Measurements from ENCODE around the gene TMEM145.
"Not testable (repeated sequence)": the region's sequence is repeated elsewhere in the genome, so short reads cannot be mapped to it uniquely, and the experiment has no call there.

The TMEM145 gene

DNA sequence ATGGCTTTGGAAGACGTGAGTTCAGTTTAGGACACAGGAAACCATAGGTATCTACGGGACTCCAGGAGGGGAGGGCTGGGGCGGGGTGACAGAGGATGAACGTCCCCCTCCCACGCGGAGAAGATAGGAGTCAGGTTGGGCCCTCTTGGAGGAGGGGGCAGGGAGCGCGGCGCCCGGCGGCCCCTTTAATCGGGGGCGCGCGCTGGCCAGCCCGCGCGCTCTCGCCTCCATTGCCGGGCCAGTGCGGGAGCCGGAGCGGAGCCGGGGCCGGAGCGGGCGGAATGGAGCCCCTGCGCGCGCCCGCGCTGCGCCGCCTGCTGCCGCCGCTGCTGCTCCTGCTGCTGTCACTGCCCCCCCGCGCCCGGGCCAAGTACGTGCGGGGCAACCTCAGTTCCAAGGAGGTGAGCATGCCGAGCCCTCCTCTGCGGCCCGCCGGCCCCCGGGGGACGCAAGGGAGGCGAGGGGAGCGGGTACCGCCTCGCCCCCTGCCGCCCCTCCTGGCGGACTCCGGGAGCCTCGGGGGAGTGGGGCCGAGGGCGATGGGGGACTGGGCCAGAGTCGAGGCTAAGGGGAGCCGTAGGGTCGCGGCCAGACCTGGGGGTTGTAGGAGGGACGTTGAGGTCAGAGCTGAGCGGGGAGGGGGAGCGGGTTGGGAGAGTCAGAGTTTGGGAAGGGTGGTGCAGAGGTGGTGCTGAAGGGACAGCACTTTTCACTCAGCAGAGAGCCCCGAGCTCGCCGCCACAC is at the start of gene TMEM145:
Gene TMEM145 (plus strand): TSS at position 214 of the 744 bp plus-strand sequence. CDS start 68 bp downstream, at position 282.
- no peak for DNase-seq

DNA sequence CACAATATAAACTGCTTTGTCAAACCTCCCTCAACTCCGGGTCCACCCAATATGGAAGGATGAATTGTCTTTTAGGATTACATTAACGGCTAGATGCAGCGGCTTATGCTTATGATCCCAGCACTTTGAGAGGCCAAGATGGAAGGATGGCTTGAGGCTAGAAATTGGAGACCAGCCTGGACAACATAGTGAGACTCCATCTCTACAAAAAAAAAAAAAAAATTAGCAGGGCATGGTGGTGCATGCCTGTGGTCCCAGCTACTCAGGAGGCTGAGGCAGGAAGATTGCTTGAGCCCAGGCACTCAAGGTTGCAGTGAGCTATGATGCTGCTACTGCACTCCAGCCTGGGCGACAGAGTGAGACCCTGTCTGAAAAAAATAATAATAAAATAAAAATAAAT is 47.0 kb upstream of the TMEM145 start:
- DNase-seq = not testable (repeated sequence)

DNA sequence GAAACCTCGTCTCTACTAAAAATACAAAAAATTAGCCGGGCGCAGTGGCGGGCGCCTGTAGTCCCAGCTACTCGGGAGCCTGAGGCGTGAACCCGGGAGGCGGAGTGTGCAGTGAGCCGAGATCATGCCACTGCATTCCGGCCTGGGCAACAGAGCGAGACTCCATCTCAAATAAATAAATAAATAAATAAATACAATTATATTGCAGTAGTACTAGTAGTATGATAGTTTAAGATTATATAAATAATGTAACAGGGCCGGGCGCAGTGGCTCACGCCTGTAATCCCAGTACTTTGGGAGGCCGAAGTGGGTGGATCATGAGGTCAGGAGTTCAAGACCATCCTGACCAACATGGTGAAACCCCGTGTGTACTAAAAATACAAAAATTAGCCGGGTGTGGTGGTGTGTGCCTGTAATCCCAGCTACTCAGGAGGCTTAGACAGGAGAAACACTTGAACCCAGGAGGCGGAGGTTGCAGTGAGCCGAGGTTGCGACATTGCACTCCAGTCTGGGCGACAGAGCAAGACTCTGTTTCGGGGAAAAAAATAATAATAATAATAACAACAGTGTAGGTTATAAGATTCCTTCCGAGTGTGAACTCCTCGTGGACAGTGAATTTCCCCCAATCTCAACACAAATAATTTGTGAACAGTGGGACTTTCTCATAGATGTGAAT is 46.0 kb upstream of the TMEM145 start:
- DNase-seq = not testable (repeated sequence)

DNA sequence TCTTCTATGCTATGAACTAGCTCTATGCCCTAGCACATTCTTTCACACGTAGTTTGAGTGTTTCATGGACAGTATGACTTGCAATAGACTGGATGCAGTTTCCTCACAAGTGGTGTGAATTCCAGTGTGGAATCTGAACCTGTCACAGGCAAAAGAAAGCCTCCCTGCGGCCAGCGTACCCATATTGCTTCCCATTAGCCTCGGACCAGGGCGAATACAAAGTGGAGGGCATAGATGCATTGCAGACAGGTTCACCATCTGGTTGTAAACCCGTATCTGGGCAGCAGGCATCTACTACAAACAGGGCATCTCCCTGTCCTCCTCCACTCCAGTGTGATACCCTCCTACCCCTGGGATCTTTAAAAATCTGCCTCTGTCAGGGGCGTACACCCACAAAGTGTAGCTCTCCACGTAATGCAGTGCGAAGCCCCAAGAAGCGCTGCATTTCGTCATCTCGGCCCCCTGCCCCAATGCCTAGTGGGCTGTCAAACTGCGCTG is 45.4 kb upstream of the TMEM145 start:
- no peak for DNase-seq

DNA sequence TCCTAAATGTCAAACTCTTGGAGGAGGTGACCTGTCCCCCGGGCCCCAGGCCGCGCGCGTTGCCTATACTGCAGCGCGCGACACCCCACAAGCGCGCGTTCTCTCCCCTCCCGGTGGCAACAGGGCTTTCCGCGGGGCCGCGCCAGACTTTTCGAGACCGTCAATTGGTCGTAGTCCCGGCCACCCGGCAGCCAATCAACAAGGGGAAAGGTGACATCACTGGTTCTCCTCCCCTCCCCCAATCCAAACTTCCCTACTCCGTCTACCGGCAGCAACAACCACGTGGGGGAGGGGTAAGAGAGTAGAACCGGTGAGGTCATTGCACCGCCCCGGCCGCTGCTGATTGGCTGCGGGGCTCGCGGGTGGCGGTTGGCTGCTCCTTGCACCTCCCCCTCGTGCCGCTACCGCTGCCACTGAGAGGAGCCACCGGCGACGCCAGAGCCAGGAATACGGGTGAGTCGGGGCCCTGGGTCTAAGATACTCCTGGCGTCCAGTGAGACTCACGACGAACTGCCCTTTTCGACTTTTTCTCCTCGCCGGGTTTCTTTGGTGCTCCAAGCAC is 44.9 kb upstream of the TMEM145 start:
- DNase-seq = peak; percentile 97

DNA sequence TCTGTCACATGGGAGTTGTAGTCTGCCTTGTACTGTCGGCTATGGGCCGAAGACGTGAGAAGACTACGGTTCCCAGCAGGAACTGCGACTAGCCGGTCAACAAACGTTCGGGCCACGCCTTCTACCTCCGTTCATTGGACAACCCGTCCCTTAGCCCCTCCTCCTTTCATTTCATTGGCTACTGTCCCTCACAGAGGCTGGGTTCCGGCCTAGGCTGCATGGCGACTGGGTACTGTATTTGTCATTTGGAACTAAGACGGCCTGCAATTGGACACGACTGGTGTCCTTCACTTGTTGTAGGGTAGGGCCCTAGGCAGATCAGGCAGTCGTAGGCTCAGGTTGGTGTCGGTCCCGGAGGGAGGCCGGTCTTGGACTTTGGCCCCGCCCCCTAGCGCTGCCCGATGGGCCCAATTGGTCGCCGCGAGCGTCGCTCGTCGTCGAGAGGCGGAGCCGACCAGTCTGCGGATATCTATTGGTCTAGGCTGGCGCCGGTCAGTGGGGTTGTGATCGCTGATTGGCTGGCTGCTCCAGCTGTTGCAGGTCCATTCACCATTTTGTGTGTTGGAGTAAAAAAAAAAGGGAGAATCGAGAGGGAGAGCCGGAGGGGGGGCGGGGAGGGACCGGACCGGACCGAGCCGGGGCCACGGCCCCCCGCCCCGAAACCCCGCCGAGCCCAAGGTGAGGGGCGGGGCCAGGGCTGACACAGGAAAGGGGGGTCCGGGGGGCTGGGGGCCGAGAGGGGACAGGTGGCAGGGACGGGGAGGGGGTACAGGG is 44.2 kb upstream of the TMEM145 start, which contains the start of gene CIC:
Gene CIC (plus strand): TSS at position 549 of the 774 bp plus-strand sequence. CDS start 2,532 bp downstream, outside the sequence.
- peak; percentile 99 for DNase-seq

DNA sequence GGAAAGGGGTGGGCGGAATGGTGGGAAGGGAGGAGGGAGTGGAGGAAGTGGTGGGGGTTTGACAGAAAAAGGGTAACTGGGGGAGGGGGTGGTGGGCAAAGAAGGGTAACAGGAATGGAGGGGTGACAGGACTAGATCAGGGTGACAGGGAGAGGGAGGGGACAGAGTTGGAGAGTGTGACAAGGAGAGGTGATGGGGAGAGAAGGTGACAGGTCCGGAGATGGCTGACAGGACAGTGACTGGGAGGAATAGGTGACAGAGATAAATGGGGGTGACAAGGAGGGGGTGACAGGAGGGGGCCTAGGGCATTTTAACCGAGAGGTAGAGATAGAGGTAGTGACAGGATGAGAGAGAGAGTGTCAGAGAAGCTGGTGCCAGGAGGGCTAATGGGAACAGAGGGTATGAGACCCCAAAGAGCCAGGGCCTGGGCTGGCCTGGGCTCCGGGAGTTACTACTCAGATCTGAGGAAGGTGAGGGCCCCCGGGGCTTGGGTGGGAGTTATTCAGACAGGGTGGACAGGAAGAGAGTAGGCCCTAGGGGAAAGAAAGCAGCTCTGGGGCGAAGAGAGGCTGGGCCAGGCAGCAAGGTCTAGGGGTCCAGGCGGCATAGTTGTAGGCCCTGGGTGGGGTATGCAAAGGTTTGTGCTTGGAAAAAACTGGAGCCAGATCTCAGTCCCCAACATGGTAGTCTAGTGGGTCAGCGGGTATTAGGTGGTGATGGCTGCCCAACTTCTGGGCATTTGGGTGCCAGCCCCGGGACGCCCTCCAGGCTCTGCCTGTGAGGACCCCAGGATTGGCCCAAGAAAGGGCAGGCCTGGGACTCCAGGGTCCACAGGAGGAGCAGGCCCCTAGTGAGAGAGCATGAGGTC is 43.4 kb upstream of the TMEM145 start:
- no peak for DNase-seq

DNA sequence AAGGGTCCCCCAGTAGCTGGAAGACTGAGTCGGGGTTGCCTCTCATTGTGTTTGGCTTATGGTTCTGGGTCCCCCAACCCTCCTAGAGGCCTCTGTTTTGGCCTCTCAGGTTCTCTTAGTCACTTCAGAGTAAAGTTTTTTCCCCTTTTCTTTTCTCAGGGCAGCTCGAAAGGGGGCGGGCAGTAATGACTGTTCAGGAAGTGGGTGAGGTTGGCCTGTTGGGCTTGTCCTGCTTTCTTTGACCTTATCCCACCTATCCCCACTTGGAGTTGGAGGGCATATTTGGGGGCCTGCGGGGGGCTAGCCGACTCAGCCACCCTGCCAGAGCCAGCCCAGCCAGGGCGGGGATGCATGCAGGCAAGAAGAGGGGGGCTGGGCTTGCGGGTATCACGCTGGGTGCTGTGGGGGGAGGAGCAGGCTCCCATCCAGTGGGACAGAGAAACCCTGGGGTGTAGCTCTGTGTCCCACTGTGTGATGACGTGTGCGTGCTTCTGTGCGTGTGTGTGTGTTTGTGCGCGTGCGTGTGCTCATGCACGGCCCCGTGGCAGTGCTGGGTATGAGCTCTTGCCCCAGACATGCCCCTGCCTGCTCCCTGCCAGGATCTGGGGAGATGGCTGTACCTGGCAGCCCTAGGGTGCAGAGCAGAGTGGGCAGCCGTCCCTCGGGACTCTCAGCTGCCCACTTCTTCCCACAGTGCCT is 42.6 kb upstream of the TMEM145 start:
- DNase-seq = no peak

DNA sequence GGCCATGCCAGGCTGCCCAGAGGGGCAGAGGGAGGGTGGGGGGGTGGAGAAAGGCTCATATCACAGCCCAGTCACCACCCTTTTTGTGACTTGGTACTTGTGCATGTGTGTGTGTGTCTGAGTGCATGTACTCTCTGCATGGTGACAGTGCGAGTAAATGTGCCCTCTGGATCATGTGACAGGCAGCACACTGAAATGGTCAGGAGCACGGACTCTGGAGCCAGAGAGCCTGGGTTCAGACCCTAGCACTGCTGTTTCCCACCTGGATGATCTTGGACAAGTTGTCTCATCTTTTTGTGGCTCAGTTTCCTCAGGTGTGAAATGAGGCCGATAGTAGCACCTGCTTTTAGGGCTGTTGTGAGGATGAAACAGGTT is 42.1 kb upstream of the TMEM145 start:
- DNase-seq = no peak

DNA sequence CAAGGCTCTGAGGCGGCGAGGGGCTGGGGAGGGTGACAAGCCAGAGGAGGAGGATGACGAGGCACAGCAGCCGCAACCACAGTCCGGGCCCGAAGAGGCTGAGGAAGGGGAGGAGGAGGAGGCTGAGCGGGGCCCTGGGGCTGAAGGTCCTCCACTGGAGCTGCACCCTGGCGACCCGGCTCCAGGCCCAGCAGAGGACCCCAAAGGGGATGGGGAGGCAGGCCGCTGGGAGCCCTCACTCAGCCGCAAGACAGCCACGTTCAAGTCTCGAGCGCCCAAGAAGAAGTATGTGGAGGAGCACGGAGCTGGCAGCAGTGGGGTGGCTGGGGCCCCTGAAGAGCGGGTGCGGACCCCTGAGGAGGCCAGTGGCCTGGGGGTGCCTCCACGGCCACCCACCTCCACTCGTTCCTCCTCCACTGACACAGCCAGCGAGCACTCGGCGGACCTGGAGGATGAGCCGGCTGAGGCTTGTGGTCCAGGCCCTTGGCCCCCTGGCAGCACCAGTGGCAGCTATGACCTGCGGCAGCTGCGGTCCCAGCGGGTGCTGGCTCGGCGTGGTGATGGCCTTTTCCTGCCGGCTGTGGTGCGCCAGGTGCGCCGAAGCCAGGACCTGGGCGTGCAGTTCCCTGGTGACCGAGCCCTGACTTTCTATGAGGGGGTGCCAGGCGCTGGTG is 41.1 kb upstream of the TMEM145 start:
- DNase-seq = no peak

DNA sequence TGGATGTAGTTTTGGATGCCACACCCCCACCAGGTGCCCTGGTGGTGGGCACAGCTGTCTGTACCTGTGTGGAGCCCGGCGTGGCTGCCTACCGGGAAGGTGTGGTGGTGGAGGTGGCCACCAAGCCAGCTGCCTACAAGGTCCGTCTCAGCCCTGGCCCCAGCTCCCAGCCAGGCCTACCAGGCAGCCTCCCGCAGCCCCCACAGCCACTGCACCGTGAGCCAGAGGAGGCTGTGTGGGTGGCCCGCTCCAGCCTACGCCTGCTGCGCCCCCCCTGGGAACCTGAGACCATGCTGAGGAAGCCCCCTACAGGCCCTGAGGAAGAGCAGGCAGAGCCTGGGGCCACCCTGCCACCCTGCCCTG is 40.6 kb upstream of the TMEM145 start:
- no peak for DNase-seq

DNA sequence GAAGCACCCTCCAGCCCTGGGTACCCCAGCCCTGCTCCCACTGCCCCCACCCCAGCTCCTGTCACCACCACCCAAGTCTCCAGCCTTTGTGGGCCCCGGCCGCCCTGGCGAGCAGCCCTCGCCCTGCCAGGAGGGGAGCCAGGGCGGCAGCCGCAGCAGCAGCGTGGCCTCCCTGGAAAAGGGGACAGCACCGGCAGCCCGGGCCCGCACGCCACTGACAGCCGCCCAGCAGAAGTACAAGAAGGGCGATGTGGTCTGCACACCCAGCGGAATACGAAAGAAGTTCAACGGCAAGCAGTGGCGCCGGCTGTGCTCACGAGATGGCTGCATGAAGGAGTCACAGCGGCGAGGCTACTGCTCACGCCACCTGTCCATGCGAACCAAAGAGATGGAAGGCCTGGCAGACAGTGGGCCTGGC is 40.1 kb upstream of the TMEM145 start:
- no peak for DNase-seq

DNA sequence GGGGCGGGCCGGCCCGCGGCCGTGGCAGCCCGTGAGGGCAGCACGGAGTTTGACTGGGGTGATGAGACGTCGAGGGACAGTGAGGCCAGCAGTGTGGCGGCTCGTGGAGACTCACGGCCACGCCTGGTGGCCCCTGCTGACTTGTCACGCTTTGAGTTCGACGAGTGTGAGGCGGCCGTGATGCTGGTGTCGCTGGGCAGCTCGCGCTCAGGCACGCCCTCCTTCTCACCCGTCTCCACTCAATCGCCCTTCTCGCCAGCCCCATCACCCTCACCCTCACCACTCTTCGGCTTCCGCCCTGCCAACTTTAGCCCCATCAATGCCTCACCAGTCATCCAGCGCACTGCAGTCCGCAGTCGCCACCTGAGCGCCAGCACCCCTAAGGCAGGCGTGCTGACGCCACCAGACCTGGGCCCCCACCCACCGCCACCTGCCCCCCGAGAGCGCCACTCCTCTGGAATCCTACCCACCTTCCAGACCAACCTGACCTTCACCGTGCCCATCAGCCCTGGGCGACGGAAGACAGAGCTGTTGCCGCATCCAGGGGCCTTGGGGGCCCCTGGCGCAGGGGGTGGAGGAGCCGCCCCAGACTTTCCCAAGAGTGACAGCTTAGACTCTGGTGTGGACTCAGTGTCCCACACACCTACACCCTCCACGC is 39.6 kb upstream of the TMEM145 start:
- no peak for DNase-seq

DNA sequence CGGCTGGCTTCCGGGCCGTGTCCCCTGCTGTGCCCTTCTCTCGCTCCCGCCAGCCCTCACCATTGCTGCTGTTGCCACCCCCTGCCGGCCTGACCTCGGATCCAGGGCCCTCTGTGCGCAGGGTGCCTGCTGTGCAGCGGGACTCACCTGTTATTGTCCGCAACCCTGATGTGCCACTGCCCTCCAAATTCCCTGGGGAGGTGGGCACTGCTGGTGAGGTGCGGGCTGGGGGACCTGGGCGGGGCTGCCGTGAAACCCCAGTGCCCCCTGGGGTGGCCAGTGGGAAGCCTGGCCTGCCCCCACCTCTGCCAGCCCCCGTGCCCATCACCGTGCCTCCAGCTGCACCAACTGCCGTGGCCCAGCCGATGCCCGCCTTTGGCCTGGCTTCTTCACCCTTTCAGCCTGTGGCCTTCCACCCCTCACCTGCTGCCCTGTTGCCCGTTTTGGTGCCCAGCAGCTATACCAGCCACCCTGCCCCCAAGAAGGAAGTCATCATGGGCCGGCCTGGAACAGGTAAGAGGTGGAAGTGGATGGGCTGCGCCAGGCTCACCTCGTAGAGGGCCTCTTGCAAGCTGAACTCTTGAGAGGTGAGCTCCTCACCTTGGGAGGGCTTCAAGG is 38.9 kb upstream of the TMEM145 start:
- no peak for DNase-seq

DNA sequence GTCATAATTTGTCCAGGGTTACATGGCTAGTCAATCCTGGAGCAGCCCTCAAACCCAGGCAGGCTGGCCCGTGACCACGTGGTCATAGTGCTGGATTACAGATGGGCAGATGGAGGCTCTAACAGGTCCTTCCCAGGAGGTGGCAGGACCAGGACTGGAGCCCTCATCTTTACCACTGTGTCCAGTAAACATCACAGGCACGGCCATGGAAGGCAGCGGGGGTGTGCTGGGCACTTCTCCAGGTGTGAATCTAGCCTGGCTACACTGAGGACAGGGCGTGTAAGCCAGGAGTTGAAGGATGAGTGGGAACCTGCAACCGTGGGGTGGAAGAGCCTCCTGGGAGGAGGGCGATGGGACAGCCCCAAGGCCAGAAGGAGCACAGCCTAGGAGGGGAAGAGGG is 38.0 kb upstream of the TMEM145 start:
- no peak for DNase-seq

DNA sequence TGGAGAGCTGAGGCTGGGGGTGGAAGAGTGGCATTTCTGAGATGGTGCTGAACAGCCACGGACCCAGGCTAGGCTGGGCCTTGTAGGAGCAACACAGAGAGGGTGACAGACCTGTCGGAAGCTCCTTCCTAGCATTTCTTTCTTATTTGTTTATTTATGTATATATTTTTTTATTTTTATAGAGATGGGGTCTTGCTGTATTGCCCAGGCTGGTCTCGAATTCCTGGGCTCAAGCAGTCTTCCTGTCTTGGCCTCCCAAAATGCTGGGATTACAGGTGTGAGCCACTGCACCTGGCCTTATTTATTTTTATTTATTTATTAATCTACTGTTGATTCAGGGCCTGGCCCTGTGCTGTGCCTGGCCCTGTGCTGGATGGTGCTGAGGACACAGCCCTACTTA is 37.6 kb upstream of the TMEM145 start:
- DNase-seq = no peak

DNA sequence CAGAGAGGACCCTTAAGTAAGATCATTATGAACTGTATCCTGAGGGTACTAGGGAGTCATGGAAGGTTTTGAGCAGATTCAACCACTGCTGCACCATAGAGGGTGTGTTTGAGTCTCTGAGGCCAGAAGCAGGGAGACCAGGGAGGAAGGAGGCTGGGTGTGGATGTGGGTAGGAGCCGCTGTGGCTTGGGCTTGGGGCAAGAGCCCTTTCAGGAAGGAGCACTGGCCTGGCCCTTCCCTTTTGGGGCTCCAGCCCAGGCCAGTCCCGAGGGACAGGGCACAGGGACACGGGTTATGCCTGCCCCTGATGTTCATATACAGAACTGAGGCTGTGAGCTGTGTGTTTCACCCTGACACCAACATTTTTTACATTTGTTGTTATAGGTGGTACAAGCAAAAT is 36.8 kb upstream of the TMEM145 start:
- DNase-seq = no peak

DNA sequence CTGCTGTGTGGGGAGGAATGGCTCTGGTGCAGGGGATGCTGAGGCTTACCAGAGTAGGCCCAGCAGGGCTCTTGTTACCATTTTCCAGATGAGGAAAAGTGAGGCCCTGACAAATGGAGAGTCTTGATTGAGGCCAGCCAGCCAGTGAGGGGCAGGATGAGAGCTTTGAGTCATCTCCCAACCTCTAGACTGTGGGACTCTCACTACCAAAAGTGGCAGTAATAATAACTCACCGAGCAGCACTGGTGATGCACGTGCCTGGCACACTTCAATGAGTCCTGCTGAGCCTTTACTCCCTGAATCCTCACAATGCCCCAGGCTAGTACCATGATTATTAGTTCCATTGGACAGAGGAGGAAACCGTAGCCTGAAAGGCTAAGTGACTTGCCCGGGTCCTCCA is 36.3 kb upstream of the TMEM145 start:
- DNase-seq = no peak

DNA sequence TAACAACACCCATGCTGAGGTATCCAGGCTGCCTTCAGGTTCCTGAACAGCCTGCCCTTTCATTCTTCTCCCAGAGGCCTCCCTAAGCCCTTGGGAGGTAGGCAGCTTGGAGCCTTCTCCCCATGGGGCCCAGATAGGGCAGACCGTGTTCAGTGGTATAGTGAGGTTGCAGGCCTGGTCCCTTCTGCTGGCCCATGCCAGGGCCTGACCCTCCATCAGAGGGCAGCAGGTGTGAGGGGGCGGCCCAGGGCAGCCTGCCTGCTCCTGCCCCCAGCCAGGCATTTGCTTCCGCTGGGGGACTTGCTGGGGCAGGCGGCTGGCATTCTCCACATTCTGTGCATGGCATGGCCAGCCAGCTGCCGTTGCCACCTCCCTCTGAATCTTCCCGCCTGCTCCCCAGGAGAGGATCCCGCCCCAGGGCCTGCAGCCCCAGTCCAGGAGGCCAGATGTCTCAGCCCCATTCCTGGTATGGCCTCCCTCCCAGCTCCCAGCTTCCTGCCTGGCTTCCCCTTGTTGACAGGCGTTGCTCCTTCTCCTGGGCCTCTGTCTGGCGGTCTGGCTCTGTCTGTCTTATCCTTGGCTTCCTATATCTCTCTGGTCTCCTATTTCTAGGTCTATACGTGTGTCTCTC is 35.2 kb upstream of the TMEM145 start:
- DNase-seq = no peak
